GM12873 (cell line): ENCODE results near the gene CNNM3.

Experiments used
- TF ChIP-seq, protein P1 (sequence below): IDR thresholded peaks from 2 replicates; pipeline ENCODE4 v1.5.1; 2012; ENCODE audit warnings: low read depth, mild to moderate bottlenecking, moderate library complexity, low read length, control low read depth; ENCODE audit not compliant: insufficient read depth; ENCODE audit errors: missing control alignments

Gene CNNM3

GRCh38 chr2:96822786-96823185 is 6.7 kb downstream of the CNNM3 start:
- TF ChIP-seq, protein P1, sequence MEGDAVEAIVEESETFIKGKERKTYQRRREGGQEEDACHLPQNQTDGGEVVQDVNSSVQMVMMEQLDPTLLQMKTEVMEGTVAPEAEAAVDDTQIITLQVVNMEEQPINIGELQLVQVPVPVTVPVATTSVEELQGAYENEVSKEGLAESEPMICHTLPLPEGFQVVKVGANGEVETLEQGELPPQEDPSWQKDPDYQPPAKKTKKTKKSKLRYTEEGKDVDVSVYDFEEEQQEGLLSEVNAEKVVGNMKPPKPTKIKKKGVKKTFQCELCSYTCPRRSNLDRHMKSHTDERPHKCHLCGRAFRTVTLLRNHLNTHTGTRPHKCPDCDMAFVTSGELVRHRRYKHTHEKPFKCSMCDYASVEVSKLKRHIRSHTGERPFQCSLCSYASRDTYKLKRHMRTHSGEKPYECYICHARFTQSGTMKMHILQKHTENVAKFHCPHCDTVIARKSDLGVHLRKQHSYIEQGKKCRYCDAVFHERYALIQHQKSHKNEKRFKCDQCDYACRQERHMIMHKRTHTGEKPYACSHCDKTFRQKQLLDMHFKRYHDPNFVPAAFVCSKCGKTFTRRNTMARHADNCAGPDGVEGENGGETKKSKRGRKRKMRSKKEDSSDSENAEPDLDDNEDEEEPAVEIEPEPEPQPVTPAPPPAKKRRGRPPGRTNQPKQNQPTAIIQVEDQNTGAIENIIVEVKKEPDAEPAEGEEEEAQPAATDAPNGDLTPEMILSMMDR, result no peak

GRCh38 chr2:96823198-96823597 is 7.1 kb downstream of the CNNM3 start:
- TF ChIP-seq, protein P1, result no peak

DNA sequence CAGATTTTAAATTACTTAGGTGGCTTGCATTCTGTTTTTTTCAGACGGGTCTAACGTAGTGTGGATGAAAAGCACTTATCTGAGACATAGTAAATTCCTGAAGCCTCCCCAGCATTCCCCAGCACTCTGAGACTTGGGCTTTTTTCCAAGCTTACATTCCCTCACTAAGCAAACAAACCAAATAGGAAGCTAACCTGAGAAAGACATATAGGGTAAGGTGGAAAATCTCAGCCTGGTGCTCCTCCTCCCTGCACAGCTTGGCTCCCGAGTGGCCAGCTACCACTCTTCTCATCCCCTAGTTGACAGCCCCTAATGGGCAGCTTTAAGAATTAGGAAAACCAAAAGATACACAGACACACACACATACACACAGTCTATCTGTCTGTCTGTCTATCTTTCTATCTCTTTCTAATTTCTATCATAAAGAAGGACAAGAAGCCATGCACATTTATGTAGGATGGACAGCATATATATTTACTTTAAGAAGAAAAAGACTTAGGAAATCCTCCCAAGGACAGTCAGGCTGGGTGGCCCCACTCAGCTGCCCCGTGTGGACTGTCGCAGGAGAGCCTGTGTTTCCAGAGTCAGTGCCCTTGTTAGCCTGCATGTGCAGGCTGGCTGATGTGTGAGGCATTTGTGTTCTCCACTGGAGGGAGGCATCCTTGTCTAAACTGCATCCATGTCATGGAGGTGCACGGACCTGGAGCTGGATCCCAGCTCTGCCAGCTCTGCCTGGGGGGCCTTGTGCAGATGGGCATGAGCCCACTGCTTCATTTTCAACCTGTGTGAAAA is 8.2 kb downstream of the CNNM3 start:
- TF ChIP-seq, protein P1, result no peak

GRCh38 chr2:96825057-96825456 is 9.0 kb downstream of the CNNM3 start:
- TF ChIP-seq, protein P1, result no peak

DNA sequence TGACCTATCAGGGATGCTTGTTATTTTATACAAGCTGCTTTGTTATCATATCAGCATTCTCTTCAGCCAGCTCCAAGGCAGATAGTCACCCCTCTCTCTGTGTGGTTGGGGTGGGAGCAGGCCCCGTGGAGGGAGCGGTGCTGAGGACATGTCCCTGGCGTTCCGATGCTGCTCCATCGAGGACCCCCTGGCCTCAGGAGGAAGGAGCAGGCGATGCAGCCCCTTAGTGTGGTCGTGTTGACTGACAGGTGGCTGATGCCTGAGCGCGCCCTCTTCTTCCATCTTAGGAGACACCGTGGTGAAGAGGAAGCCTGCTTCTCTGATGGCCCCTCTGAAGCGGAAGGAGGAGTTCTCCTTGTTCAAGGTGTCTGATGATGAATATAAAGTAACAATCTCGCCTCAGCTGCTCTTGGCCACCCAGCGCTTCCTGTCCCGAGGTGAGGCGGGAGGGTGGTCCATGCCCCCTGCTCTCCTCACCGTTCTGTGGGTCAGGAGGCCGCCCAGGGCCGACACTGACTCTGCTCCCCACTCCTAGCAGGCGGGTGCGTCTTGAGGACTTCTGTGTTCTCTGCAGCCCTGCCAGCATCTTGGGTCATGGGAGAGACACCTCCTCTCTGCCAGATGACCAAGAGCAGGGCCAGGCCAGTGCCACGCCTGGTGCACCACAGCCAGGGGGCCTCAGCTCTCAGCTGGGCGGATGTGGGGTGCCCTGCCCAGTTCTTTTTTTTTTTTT is 10.6 kb downstream of the CNNM3 start:
- TF ChIP-seq, protein P1, result no peak

DNA sequence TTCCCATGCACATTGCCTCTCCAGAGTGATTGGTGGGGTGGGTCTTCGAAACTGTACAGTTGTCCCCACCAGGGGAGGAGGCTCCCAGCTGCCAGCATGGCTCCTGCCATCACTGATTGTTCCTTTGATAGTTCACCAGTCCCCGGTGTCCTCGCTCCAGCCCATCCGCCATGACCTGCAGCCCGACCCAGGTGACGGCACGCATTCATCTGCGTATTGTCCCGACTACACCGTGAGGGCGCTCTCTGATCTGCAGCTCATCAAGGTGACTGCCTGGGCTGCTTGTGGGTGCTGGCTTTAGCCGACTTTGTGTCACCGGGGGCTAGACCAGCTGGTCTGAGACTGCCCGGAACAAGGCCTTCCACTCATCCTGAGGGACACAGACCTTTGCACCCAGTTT is 12.4 kb downstream of the CNNM3 start:
- TF ChIP-seq, protein P1, result no peak

DNA sequence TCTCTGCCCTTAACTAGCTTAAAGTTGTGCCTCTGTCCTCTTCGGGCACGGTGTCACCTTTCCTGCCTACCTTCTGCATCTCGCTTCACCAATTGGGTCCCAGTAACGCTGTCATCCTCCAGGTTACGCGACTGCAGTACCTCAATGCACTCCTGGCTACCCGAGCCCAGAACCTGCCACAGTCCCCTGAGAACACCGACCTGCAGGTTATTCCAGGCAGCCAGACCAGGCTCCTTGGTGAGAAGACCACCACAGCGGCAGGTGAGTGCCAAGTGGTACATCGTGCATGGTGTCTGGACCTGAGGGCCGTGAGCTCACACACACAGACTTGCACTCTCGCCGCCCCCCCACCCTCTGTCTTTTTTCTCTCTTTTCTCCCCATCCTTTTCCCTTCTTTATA is 12.8 kb downstream of the CNNM3 start:
- TF ChIP-seq, protein P1, result no peak
